GM12873 (cell line): ENCODE measurements around the gene ALCAM.

Source experiments
- TF ChIP-seq, protein P1 (sequence below): IDR thresholded peaks from 2 replicates; pipeline ENCODE4 v1.5.1; 2012; ENCODE audit warnings: low read depth, mild to moderate bottlenecking, moderate library complexity, low read length, control low read depth; ENCODE audit not compliant: insufficient read depth; ENCODE audit errors: missing control alignments

Gene ALCAM

DNA sequence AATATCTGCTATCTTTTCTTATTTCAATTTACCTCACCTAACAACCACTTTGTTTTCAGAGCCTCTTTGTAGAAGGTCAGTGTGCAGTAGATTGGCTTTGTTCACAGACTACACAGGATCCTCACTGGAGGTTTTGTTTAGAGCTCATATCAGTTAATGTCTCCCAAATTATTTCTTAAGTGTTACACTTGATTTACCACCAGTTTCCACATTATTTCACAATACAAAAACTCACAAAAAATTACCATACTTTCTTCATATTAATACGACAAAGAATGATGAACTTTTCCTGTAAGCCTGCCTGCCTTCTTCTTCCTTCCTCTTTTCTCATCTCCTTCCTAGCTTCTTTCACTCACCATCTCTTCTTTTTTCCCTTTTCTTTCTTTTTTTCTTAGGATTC, 133.3 kb downstream of the ALCAM start:
- TF ChIP-seq, protein P1, sequence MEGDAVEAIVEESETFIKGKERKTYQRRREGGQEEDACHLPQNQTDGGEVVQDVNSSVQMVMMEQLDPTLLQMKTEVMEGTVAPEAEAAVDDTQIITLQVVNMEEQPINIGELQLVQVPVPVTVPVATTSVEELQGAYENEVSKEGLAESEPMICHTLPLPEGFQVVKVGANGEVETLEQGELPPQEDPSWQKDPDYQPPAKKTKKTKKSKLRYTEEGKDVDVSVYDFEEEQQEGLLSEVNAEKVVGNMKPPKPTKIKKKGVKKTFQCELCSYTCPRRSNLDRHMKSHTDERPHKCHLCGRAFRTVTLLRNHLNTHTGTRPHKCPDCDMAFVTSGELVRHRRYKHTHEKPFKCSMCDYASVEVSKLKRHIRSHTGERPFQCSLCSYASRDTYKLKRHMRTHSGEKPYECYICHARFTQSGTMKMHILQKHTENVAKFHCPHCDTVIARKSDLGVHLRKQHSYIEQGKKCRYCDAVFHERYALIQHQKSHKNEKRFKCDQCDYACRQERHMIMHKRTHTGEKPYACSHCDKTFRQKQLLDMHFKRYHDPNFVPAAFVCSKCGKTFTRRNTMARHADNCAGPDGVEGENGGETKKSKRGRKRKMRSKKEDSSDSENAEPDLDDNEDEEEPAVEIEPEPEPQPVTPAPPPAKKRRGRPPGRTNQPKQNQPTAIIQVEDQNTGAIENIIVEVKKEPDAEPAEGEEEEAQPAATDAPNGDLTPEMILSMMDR = no peak

DNA sequence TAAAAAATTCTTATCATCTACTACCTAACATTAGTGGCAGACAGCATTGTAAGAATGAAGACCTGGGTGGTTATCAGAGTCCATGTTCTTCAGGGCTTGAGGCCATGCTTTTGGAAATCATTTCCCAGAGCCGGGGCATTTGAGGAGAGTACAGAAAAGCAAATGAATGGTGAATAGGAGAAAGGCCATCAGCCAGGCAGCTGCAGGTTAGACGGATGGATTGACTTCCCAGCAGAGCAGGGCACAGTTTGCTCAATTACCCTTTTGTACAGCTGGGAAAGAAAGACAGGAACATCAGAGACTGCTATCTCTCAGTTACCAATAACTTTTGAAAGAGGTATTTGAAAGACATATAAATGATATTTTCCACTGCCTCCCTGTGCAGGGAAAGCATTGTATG, 135.6 kb downstream of the ALCAM start:
- TF ChIP-seq, protein P1 = no peak

DNA sequence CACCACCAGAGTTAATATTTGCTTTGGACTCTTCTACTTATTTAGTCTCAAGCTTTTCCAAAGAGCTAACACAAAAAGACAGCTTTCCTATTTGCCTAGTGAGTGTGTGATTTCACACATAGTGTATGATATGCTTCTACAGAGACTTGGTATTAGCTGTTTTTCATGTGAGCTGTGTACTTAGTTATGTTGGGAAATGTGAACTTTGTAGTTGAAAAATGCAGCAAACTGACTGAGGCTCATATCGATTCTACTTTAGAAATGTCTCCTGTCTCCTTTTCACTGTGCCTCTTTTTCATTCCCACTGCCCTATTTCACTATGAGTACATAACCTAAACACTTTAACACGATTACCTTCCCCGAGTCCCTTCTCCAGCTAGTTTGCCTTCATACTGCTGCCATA, 136.5 kb downstream of the ALCAM start:
- TF ChIP-seq, protein P1 = no peak

DNA sequence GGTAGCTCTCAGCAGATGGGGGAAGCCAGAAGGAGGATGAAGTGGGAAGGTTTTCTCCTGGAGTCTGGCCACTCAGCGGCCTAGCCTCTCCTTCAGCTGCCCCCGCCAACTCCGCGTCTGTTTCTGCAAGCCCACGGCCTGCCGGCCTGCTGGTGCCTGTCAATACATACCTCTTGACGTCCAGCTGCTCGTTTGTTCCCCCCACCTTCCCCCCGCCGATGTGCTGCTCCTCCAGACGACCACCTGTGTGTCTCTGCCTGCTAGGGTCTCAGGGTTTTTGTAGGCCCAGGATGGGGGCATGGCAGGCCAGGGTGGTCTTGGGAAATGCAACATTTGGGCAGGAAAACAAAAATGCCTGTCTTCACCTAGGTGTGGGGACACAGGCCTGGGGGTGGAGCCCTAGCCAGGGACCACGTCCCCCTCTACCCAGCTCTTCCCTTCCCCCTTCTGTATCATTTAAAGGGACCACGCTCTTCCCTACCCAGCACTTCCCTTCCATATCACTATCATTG, 137.8 kb downstream of the ALCAM start:
- TF ChIP-seq, protein P1 = no peak

DNA sequence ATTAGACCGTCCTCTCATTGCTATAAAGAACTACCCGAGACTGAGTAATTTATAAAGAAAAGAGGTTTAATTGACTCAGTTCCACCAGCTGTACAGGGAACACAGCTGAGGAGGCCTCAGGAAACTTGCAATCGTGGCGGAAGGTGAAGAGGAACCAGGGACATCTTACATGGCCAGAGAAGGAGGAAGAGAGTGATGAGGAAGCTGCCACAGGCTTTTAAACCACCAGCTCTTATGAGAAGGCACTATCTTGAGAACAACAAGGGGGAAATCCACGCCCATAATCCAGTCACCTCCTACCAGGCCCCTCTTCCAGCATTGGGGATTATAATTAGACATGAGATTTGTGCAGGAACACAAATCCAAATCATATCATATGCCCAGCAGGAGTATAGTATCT, 138.5 kb downstream of the ALCAM start:
- TF ChIP-seq, protein P1 = no peak

DNA sequence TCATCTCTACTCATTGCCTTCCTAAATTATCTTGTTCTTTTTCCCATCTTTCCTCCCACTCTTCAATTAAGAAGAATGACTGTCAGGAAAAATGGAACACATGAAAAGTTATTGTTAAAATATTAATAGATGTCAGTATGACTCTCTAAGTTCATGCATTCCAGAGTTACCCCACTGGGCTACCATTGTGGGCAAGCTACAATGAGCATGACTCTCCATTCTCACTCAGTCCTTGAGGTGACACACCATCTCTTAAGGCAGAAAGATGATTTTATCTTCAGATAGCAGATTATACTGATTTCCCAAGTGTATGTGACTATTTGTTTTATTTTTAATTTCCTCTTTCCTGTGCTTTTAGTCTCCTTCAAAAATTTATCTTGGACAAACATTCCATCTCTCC, 144.3 kb downstream of the ALCAM start:
- TF ChIP-seq, protein P1 = no peak

DNA sequence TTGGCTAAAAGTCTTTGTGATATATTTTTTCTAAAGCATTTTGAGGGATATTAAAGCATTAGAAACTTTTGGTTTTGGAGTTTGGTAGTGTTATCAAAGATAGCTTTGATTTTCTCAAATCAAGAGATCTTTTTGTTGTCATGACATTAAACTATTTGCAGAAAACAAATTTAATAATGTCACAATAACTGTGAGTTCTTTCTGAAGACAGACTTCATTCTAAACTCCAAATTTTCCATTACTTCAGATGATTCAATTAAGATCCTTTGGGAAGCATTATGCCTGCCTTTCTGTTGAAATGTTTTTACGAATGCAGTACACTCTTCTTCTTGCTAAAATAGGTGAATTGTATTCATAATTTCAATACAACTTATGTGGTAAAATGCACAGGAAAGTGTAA, 145.4 kb downstream of the ALCAM start:
- TF ChIP-seq, protein P1 = no peak
